ENCODE results near the gene DUSP7. TPM values are rescaled to one million over a fixed set of nuclear protein-coding genes. Genes with fewer than 3 reads are reported as not detected.

The DUSP7 gene
- total RNA-seq, result 5.4 and 6.2 TPM in 2 replicates

DNA sequence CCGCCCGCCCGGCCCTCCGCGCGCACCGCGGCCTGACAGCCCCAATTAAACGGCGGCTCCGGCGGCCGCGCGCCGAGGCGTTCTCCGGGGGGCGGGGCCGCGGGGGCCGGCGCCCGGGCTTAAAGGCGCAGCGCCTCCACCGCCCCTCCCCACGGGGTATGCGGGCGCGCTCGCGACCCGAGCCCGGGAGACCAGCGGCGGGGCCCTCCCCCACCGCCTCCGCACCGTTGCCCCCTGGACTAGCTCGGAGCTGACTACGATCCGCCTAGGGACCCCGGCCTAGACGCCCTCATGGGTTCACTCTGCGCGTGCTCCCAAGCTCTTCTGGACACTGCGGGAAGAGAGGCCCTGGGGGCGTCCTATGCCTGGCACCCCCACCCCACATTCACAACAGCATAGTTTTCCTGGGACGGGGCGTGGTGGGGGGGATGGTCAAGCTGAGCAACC is at the start of gene DUSP7:
Gene DUSP7 (minus strand): TSS at position 51 of the 447 bp plus-strand sequence. CDS start 205 bp downstream, outside the sequence.
- peak; percentile 70 to 81 for DNase-seq (ENCODE audit: low read depth in 2 of 2)

DNA sequence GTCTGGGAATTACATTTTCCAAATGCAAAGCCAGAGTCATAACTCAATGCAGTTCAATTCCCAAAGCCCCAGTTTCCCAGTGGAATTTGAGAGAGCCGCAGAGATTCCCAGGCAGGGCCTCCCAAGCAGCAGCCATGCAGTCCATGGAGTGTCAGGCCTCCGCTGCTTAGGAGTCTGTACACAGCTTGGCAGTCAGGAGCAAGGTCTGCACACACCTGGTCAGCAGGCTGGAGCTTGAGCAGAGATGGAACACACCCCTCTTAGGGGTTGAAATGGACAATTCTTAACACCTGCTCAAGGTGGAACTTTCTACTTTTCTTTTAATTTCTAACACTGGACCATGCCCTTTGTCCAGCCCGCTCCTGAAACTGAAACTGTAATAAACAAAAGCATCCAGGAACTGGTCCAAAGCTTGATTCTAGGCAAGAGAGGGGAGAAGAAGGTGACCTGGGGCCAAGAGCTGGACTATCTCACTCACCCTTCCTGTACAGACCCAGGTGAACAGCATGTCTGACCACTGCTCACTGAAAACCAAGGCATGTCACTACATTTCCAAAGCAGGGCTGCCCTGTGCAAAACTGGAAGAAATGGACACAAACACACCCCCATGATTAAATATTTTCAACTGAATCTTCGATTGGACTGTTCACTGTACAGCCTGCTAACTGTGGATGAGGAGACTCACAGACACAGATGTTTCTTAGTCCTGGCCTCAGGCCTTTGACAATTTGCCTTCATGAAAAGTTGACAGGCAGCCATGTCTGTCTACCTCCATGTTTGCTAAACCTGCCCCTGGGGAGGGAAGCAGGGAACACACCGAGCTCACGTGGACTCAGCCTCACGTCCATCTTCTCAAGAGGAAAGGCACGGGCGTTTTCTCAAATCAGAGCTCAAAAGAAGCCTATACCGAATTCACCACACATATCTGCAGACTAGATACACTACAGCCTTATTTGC is 48.6 kb upstream of the DUSP7 start:
- no peak for DNase-seq (ENCODE audit: low read depth in 2 of 2)

GRCh38 chr3:52102934-52103333 is 46.6 kb upstream of the DUSP7 start:
- no peak for DNase-seq (ENCODE audit: low read depth in 2 of 2)

DNA sequence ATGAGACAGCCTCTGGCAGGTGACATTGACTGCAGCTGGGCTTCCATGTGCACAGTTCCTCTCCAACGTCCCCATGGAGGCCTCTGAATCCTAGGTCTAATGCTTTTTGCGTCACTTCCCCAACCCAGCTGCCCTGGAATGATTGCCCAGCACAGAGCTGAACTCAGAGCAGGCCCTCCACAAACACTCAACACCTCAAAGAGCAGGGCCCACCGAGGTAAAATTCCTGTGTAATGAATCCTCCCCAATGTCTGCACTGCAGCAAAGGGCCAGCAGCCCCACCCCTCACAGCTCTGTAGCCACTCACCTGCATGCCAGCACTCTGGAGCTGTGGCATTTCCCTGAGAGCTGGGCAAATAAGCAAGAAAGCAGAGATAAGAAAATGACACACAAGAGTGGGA is 42.6 kb upstream of the DUSP7 start:
- DNase-seq (ENCODE audit: low read depth in 2 of 2), result no peak

DNA sequence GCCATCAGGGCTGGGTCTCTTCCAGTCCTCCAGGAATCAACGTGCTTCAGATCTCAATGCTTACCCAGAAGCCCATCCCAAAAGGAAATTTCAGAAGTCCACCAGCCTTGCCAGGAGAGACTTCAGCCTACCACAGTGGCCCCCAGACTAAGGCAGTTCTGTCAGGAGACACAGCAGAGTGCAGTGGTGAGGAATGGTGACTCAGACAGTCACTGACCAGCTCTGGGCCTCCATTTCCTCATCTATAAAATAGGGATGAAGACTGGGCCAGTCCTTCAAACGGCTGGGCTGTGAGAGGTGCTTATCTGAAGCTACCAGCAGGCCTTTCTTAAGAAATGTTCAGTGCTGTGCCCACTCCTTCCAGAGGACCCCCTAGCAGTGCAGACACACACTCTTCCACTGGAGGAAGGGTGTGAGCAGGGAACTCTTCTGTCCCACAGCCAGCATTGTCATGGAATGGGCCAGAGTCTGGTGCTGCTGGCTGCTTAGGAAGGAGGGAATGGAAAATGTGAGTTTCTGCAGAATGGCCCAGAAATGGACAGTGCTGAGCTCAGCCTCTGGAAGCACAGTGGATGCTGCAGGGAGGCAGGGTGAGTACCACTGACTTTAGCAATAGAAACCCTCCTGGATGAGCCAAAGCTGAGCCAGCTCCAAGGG is 41.6 kb upstream of the DUSP7 start:
- peak in 1 of 2 donors; percentile 60 for DNase-seq (ENCODE audit: low read depth in 2 of 2)

- no peak for DNase-seq (ENCODE audit: low read depth in 2 of 2)
Measured at GRCh38 chr3:52095990-52096775, 39.8 kb upstream of the DUSP7 start.

DNA sequence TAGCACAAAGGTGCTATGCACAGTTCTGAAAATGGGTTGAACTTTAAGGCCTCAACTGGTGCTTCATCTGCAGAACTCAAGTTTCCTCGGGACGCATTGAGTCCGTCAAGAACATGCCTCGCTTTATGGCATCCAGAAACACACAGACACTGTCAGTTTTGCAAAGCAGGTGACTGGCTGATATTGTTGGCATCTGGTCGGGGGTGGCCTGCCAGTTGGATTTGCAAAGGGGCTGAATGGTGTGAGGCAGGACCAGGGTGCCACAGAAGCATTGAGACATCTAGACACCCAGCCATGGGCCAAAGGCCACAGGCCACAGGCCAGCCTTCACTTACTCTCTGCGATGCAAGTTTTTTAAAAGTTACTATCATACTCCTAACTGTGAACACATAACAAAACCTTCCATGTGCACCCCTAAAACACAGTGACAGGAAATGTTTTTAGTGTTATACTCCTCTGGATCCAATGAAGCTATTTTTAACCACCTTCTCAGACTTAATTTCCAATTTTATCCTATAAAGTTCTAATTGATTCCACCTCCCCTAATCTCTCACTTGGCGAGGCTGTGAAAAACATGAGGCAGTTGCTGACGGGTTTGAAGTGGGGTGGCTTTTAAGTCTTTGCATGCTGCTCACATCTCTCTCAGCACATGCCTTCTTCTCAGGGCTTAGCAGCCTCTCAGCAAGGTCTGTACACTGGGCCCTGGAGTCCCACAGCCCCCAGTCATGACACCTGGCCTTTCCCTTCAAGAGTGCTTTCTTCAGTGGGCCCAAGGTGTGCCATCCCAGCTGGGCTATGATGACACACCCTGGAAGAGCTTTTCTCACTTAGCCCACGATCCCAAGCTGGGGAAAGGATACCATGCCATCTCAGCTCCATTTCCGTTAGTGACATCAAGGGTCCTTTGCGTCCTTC is 38.5 kb upstream of the DUSP7 start:
- no peak for DNase-seq (ENCODE audit: low read depth in 2 of 2)

- peak; percentile 20 to 53 for DNase-seq (ENCODE audit: low read depth in 2 of 2)
Measured at GRCh38 chr3:52093756-52094545, 37.6 kb upstream of the DUSP7 start.

DNA sequence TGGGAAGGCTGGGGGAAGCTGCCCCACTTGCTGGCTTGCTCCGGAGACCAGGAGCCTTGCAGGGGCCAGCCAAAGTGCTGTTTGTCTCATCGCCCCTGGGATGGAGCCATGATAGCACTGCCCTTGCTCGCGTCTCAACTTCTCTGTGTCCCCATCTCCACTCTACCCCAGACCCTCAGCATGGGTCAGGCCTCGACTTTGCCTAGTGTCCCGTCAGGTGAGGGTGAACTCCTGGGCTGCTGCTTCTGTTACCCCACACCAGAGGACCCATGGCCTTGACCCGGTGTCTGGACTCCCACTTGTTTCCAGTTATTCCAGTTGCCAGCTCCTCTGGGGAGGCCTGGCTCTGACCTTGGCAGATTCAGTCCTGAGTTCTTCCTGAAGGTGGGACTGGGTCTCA is 36.5 kb upstream of the DUSP7 start:
- DNase-seq (ENCODE audit: low read depth in 2 of 2), result no peak

GRCh38 chr3:52092271-52092660 is 35.9 kb upstream of the DUSP7 start:
- DNase-seq (ENCODE audit: low read depth in 2 of 2), result no peak

DNA sequence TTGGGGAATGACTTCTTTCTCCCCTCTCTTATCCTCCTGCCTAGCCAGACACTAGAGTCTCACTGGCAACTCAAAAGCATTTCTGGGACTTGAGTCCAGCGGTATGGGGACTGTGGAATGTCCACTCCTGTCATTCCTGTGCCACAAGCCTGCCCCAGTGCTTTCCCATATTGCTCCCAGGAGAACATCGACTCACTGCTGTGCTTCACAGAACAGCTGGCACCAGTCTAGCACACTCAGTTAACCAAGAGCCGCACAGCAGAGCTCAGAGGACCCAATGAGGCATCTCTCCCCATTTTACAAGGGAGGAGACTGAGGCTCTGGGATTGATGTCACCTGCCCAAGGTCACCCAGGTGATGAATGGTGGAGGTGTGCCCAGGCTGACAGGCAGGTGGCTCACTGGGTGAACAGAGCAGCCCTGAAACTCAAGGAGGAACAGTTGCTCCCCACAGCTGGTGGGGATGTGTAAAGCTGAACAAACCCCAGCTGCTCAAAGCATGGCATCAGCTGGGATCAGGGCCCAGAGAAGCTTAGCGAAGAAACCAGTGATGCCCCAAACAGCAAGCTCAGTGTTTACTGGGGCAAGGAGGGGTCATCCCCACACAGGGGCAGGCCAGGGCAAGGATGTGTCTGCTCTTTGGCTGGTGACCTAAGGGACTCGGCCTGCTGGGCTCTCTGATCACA is 35.4 kb upstream of the DUSP7 start:
- DNase-seq (ENCODE audit: low read depth in 2 of 2), result no peak

GRCh38 chr3:52090933-52091468 is 34.6 kb upstream of the DUSP7 start:
- no peak for DNase-seq (ENCODE audit: low read depth in 2 of 2)

GRCh38 chr3:52090131-52090932 is 34.0 kb upstream of the DUSP7 start:
- DNase-seq (ENCODE audit: low read depth in 2 of 2), result peak; percentile 85 to 86

DNA sequence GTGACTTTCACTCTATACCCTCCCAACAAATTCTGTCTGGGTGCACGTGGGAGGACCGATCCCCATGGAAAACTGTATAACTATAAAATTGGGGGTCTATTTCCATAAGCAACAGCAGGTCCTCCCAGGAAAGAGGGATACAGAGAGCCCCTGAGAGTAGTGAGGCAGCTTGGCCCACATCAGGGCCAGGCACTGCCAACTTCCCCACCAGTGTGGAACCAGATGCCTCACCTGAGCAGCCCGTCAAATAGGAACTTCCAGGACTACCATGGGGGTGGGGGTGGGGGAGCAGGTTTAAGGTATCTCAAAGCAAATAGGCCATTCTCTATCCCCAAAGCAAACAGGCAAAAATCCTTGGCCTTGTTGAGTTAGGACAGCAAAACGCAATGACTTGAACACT is 33.3 kb upstream of the DUSP7 start:
- DNase-seq (ENCODE audit: low read depth in 2 of 2), result no peak

GRCh38 chr3:52088445-52089367 is 32.3 kb upstream of the DUSP7 start:
- DNase-seq (ENCODE audit: low read depth in 2 of 2), result peak; percentile 60 to 80

DNA sequence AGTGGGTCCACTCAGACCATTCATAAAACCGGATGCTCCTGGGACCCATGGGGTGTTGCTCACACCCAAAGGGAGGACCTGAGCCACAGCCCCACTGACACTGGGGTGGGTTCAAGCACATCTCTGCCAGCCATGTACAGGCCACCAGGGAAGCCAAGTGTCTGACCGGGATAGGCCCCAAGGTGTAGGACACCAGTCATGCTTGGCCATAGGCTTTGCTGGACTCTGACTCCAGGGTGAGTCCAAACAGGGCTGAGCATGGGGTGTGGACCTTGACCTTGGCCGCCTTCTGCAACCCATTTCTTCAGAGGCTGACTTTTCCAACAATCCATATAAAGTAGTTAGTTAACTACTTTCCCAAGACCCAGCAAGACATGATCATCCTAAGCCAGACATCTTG is 31.4 kb upstream of the DUSP7 start:
- no peak for DNase-seq (ENCODE audit: low read depth in 2 of 2)

Data from lung microvascular endothelial cell (primary cell).